BJ (cell line): ENCODE measurements around the gene COX7A1. TPM values are rescaled to one million over a fixed set of nuclear protein-coding genes. Genes with fewer than 3 reads are reported as not detected.
A peak's percentile ranks its signal among the peaks of the same experiment; 100 is the strongest.

ENCODE experiments used
- CTCF ChIA-PET: fragments of 350-600 bp; formaldehyde crosslinking; extraction: SDS; loops from one replicate; lab custom pipeline; 2021; ENCODE audit warnings: antibody characterized with exemption, inconsistent platforms; lab: Yijun Ruan, JAX
- POLR2A ChIA-PET: fragments of 300-600 bp; sonication (Branson Sonifier 250); formaldehyde crosslinking; extraction: SDS; loops from one replicate; lab custom pipeline; 2021; ENCODE audit warnings: antibody characterized with exemption; lab: Charles Lee
- DNase-seq: peaks from one replicate; pipeline ENCODE4 v3.0.0-alpha.2; 2011; ENCODE audit warnings: low read depth
- H3K27me3 ChIP-seq: 2 replicates; pipeline ENCODE4 v1.6.0; 2011; ENCODE audit warnings: low read length; ENCODE audit not compliant: control insufficient read depth, insufficient read depth
- H3K36me3 ChIP-seq: 2 replicates; pipeline ENCODE4 v1.5.1; 2011; ENCODE audit warnings: low read length; ENCODE audit not compliant: control insufficient read depth, insufficient read depth
- H3K4me3 ChIP-seq: 2 replicates; pipeline ENCODE4 v1.5.1; 2011; ENCODE audit warnings: low read depth, mild to moderate bottlenecking, control low read depth, low read length
- CTCF ChIP-seq: IDR thresholded peaks from 2 replicates; pipeline ENCODE4 v1.5.1; 2011; ENCODE audit warnings: low read depth, mild to moderate bottlenecking, control low read depth, inconsistent platforms, low read length, moderate library complexity; ENCODE audit not compliant: insufficient read depth
- polyA plus RNA-seq: library from polyadenylated mRNA; depleted of rRNA; stranded (reverse); fragments of >200 nt; gene quantifications from 2 replicates; pipeline ENCODE4 v1.2.3, GENCODE V29; 2011

COX7A1 gene
- polyA plus RNA-seq, 1 experiment: 569 TPM

GRCh38 chr19:36128392-36128736, 23.9 kb downstream of the COX7A1 start:
- no peaks in the 10 kb centered on the region for H3K27me3 ChIP-seq
- ChIA-PET POLR2A (no interaction called here), CTCF (interaction anchor here (0.6 to 5.8 kb wide), 22 partner anchors 8 to 87 kb away, joined by 3 to 61 read pairs (median 8); partner anchors contain the start of genes CAPNS1, COX7A1, POLR2I and TBCB)
- peaks cover 5% of the 10 kb centered on the region for H3K36me3 ChIP-seq
- no peak for DNase-seq
- peak overlapping the region; percentile 43 for H3K4me3 ChIP-seq
- TF ChIP-seq CTCF: no peak

- Histone ChIP-seq H3K36me3 (peaks cover 11% of the 10 kb centered on the region), H3K27me3 (no peaks in the 10 kb centered on the region), H3K4me3 (no peak overlapping the region)
- TF ChIP-seq CTCF: no peak
- DNase-seq: no peak
- ChIA-PET POLR2A (no interaction called here), CTCF (interaction anchor here (1.2 to 5.8 kb wide), 3 partner anchors 26 to 47 kb away, joined by 3 to 61 read pairs (median 39); no protein-coding TSS in a partner anchor)
Measured at GRCh38 chr19:36125557-36125956, 26.7 kb downstream of the COX7A1 start.

GRCh38 chr19:36121486-36122124, 30.6 kb downstream of the COX7A1 start:
- H3K36me3 ChIP-seq: peaks cover 15% of the 10 kb centered on the region
- TF ChIP-seq CTCF: no peak
- no peak overlapping the region for H3K4me3 ChIP-seq
- H3K27me3 ChIP-seq: no peaks in the 10 kb centered on the region
- DNase-seq: no peak
- ChIA-PET POLR2A (no interaction called here), CTCF (no interaction called here)

GRCh38 chr19:36120984-36121358, 31.3 kb downstream of the COX7A1 start:
- peaks cover 15% of the 10 kb centered on the region for H3K36me3 ChIP-seq
- no peak for DNase-seq
- TF ChIP-seq CTCF: no peak
- no peaks in the 10 kb centered on the region for H3K27me3 ChIP-seq
- CTCF ChIA-PET: no interaction called here
- H3K4me3 ChIP-seq: no peak overlapping the region
- POLR2A ChIA-PET: no interaction called here

GRCh38 chr19:36120092-36120983, 31.9 kb downstream of the COX7A1 start:
- H3K36me3 ChIP-seq: peaks cover 12% of the 10 kb centered on the region
- no peak for TF ChIP-seq CTCF
- H3K4me3 ChIP-seq: no peak overlapping the region
- H3K27me3 ChIP-seq: no peaks in the 10 kb centered on the region
- ChIA-PET POLR2A (no interaction called here), CTCF (interaction anchor here (1.8 kb wide), 1 partner anchor 8 kb away, joined by 9 read pairs; no protein-coding TSS in a partner anchor)
- no peak for DNase-seq
